ENCODE data around the gene VWA2. TPM values are rescaled to one million over a fixed set of nuclear protein-coding genes. Genes with fewer than 3 reads are reported as not detected.

The VWA2 gene, protein sequence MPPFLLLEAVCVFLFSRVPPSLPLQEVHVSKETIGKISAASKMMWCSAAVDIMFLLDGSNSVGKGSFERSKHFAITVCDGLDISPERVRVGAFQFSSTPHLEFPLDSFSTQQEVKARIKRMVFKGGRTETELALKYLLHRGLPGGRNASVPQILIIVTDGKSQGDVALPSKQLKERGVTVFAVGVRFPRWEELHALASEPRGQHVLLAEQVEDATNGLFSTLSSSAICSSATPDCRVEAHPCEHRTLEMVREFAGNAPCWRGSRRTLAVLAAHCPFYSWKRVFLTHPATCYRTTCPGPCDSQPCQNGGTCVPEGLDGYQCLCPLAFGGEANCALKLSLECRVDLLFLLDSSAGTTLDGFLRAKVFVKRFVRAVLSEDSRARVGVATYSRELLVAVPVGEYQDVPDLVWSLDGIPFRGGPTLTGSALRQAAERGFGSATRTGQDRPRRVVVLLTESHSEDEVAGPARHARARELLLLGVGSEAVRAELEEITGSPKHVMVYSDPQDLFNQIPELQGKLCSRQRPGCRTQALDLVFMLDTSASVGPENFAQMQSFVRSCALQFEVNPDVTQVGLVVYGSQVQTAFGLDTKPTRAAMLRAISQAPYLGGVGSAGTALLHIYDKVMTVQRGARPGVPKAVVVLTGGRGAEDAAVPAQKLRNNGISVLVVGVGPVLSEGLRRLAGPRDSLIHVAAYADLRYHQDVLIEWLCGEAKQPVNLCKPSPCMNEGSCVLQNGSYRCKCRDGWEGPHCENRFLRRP
- polyA plus RNA-seq (2012; rRNA removed): not detected in 2 replicates
- polyA plus RNA-seq (2012; cell fraction: cytosol; rRNA removed): not detected in 2 replicates
- polyA plus RNA-seq (2012; cell fraction: nucleus; rRNA removed): not detected in 2 replicates

DNA sequence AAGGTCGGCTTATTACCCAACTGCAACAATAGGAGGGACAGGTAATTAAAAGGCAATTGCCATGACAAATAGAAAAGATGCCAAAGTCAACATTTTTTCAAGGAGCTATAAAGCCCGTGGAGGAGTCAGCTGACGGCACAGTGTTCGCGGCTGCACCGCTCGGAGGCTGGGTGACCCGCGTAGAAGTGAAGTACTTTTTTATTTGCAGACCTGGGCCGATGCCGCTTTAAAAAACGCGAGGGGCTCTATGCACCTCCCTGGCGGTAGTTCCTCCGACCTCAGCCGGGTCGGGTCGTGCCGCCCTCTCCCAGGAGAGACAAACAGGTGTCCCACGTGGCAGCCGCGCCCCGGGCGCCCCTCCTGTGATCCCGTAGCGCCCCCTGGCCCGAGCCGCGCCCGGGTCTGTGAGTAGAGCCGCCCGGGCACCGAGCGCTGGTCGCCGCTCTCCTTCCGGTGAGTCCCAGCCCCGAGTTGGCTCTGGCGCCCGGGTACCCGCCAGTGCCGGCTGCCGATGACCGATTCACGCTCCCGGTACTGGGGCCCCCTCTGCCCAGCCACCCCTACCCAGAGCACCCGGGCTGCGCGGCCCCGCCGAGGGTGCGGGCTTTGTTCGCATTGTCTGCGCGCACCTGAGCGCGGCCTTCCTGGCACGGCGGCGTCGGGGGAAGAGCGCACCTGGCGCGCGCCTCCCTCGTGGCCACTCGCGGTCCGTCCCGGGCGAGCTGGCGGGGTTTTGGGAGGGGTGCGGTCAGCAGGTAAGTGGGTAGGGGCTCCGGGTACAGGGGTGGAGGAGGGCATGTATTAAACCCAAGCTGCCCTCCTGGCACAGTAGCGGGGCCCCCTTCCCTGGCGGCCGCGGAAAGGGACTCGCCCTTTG, at the start of gene VWA2:
VWA2 (plus strand) TSS at position 138 of the 877 bp plus-strand sequence. CDS start 9,460 bp downstream, outside the sequence.
- peaks cover 0 to 5% of the 10 kb centered on the region in 2 experiments; a peak in 1 of 4 replicates for H3K4me1 ChIP-seq (ENCODE audit: control insufficient read depth in 1 of 2, insufficient read depth in 2 of 2, low read depth in 1 of 2, low read length in 1 of 2)
- no peak within 1 kb of the TSS for H3K27ac ChIP-seq (ENCODE audit: low read depth in 2 of 2, low read length in 1 of 2)
- no peaks in the 10 kb centered on the region for H3K36me3 ChIP-seq (replicated peaks in 1 of 2; ENCODE audit: control insufficient read depth in 1 of 2, insufficient read depth in 2 of 2, low read length in 1 of 2)
- DNase-seq: no peak
- H3K4me2 ChIP-seq: no peak within 1 kb of the TSS
- H3K9me3 ChIP-seq: no peaks in the 10 kb centered on the region
- no peak within 1 kb of the TSS for H2AFZ ChIP-seq (ENCODE audit: low read depth)
- no peak within 1 kb of the TSS for H3K9ac ChIP-seq
- H3K9me2 ChIP-seq: no peaks in the 10 kb centered on the region
- WGBS (ENCODE audit: low lambda C conversion rate): 79% methylated on average over 49 of the region's 79 CpGs
- no peak within 1 kb of the TSS for H3K4me3 ChIP-seq (ENCODE audit: low read depth in 2 of 2, low read length in 1 of 2)
- ChIA-PET CTCF (interaction anchor here (0.6 kb wide), 1 partner anchor 52 kb away, joined by 3 read pairs; no protein-coding TSS in a partner anchor), POLR2A (no interaction called here)
- no peak for TF ChIP-seq MXI1 (IDR thresholded peaks at IDR 0.05; ENCODE audit: low read depth, low read length)
- no peak for TF ChIP-seq EP300 (IDR thresholded peaks at IDR 0.05; ENCODE audit: borderline replicate concordance in 1 of 2, low read depth in 1 of 2, low read length in 1 of 2)
- TF ChIP-seq TAF1 (IDR thresholded peaks at IDR 0.05; ENCODE audit: borderline replicate concordance, low read depth, low read length): no peak
- no peak for TF ChIP-seq YY1 (IDR thresholded peaks at IDR 0.05; ENCODE audit: low read depth)
- TF ChIP-seq, protein P1, sequence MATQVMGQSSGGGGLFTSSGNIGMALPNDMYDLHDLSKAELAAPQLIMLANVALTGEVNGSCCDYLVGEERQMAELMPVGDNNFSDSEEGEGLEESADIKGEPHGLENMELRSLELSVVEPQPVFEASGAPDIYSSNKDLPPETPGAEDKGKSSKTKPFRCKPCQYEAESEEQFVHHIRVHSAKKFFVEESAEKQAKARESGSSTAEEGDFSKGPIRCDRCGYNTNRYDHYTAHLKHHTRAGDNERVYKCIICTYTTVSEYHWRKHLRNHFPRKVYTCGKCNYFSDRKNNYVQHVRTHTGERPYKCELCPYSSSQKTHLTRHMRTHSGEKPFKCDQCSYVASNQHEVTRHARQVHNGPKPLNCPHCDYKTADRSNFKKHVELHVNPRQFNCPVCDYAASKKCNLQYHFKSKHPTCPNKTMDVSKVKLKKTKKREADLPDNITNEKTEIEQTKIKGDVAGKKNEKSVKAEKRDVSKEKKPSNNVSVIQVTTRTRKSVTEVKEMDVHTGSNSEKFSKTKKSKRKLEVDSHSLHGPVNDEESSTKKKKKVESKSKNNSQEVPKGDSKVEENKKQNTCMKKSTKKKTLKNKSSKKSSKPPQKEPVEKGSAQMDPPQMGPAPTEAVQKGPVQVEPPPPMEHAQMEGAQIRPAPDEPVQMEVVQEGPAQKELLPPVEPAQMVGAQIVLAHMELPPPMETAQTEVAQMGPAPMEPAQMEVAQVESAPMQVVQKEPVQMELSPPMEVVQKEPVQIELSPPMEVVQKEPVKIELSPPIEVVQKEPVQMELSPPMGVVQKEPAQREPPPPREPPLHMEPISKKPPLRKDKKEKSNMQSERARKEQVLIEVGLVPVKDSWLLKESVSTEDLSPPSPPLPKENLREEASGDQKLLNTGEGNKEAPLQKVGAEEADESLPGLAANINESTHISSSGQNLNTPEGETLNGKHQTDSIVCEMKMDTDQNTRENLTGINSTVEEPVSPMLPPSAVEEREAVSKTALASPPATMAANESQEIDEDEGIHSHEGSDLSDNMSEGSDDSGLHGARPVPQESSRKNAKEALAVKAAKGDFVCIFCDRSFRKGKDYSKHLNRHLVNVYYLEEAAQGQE (IDR thresholded peaks at IDR 0.05; ENCODE audit: low read depth, low read length): no peak
- TF ChIP-seq, protein P2, sequence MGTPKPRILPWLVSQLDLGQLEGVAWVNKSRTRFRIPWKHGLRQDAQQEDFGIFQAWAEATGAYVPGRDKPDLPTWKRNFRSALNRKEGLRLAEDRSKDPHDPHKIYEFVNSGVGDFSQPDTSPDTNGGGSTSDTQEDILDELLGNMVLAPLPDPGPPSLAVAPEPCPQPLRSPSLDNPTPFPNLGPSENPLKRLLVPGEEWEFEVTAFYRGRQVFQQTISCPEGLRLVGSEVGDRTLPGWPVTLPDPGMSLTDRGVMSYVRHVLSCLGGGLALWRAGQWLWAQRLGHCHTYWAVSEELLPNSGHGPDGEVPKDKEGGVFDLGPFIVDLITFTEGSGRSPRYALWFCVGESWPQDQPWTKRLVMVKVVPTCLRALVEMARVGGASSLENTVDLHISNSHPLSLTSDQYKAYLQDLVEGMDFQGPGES (IDR thresholded peaks at IDR 0.05; ENCODE audit: low read depth, low read length): no peak
- TF ChIP-seq MEF2A (IDR thresholded peaks at IDR 0.05; ENCODE audit: borderline replicate concordance, low read depth): no peak
- TF ChIP-seq RCOR1 (IDR thresholded peaks at IDR 0.05; ENCODE audit: low read length): no peak
- TF ChIP-seq PBX3 (IDR thresholded peaks at IDR 0.05): no peak
- no peak for TF ChIP-seq ZBTB33 (IDR thresholded peaks at IDR 0.05; ENCODE audit: borderline replicate concordance, low read depth)
- no peak for TF ChIP-seq FOSL2 (IDR thresholded peaks at IDR 0.05; ENCODE audit: borderline replicate concordance, low read depth)
- H4K20me1 ChIP-seq (ENCODE audit: insufficient read depth): no peaks in the 10 kb centered on the region
- H3K27me3 ChIP-seq (ENCODE audit: insufficient read depth): peaks cover 16% of the 10 kb centered on the region; the same call in 1 of the 2 replicates
- H3F3A ChIP-seq (replicated peaks; ENCODE audit: insufficient read depth): no peaks in the 10 kb centered on the region
- H3K79me2 ChIP-seq (ENCODE audit: insufficient read depth): no peaks in the 10 kb centered on the region

Data from SK-N-SH (cell line).